Caco-2 (cell line): ENCODE results near the gene PEX11A. TPM values are rescaled to one million over a fixed set of nuclear protein-coding genes. Genes with fewer than 3 reads are reported as not detected.

Source experiments
- BruUV-seq: library from RNA; stranded (reverse); fragments of 400-500 nt; replicated peaks from 2 replicates; lab custom pipeline; 2021; lab: Mats Ljungman, UMichigan
- CTCF ChIA-PET: fragments of 300-600 bp; sonication (Branson Sonifier 250); formaldehyde crosslinking; loops from one replicate; lab custom pipeline; 2022; ENCODE audit warnings: antibody characterized with exemption; lab: Charles Lee
- POLR2A ChIA-PET: fragments of 300-600 bp; sonication (Branson Sonifier 250); formaldehyde crosslinking; loops from one replicate; lab custom pipeline; 2022; ENCODE audit warnings: antibody characterized with exemption; lab: Charles Lee
- DNase-seq, 2 experiments: peaks; one replicate each; pipeline versions ENCODE4 v3.0.0 to v3.0.0-alpha.2; 2020 to 2022
- H3K27me3 ChIP-seq: replicated peaks from 2 replicates; pipeline ENCODE4 v1.6.0; 2011; ENCODE audit warnings: low read length; ENCODE audit not compliant: control insufficient read depth, insufficient read depth
- H3K36me3 ChIP-seq: 2 replicates; pipeline ENCODE4 v1.5.1; 2011; ENCODE audit warnings: low read length; ENCODE audit not compliant: control insufficient read depth, insufficient read depth
- H3K4me1 ChIP-seq: fragments of 250-450 bp; sonication (Bioruptor Pico); 2 replicates; pipeline ENCODE4 v1.5.1; 2020; ENCODE audit warnings: mild to moderate bottlenecking
- H3K4me3 ChIP-seq: 2 replicates; pipeline ENCODE4 v1.5.1; 2011; ENCODE audit warnings: low read depth, mild to moderate bottlenecking, control low read depth, low read length
- H3K9me3 ChIP-seq: fragments of 250-450 bp; sonication (Bioruptor Pico); 2 replicates; pipeline ENCODE4 v1.5.1; 2020; ENCODE audit warnings: mild to moderate bottlenecking, moderate library complexity
- H3K27ac Mint-ChIP-seq: one replicate; pipeline ENCODE4 v1.8.0; 2022; ENCODE audit warnings: mixed read lengths; ENCODE audit not compliant: unreplicated experiment
- H3K27me3 Mint-ChIP-seq: one replicate; pipeline ENCODE4 v1.8.0; 2022; ENCODE audit warnings: mixed read lengths; ENCODE audit not compliant: insufficient read depth, unreplicated experiment
- H3K36me3 Mint-ChIP-seq: one replicate; pipeline ENCODE4 v1.8.0; 2022; ENCODE audit warnings: mild to moderate bottlenecking, mixed read lengths; ENCODE audit not compliant: insufficient read depth, unreplicated experiment
- H3K4me1 Mint-ChIP-seq: one replicate; pipeline ENCODE4 v1.8.0; 2022; ENCODE audit warnings: low read depth, mixed read lengths; ENCODE audit not compliant: unreplicated experiment
- H3K4me3 Mint-ChIP-seq: one replicate; pipeline ENCODE4 v1.8.0; 2022; ENCODE audit warnings: mild to moderate bottlenecking, moderate library complexity, mixed read lengths; ENCODE audit not compliant: unreplicated experiment
- H3K9me3 Mint-ChIP-seq: one replicate; pipeline ENCODE4 v1.8.0; 2022; ENCODE audit warnings: mixed read lengths; ENCODE audit not compliant: unreplicated experiment
- CTCF ChIP-seq, 2 experiments: fragments of 200-600 bp in 1 of 2; IDR thresholded peaks; 1 replicate in 1 of 2; 2 replicates in 1 of 2; pipeline versions ENCODE4 v1.5.1 to v1.8.0; 2011 to 2022; ENCODE audit warnings: antibody characterized with exemption in 1 of 2, control low read depth in 1 of 2, inconsistent platforms in 1 of 2, low read depth in 1 of 2, low read length in 1 of 2, mild to moderate bottlenecking in 1 of 2, moderate library complexity in 1 of 2; ENCODE audit not compliant: insufficient read depth in 1 of 2, severe bottlenecking in 1 of 2, unreplicated experiment in 1 of 2
- intact Hi-C: fragments of 100-400 bp; cut with micrococcal nuclease; formaldehyde crosslinking; loops from one replicate; pipeline ENCODE4 v1.10.0; 2022; ENCODE audit not compliant: unreplicated experiment
- total RNA-seq: library from RNA; stranded (reverse); gene quantifications from 2 replicates; pipeline ENCODE4 v1.2.3, GENCODE V29; 2022

The PEX11A gene
- total RNA-seq, 1 experiment from 2014 or later, result 3.7 TPM

GRCh38 chr15:89640245-89640644 is 50.3 kb downstream of the PEX11A start:
- no TSS peak for BruUV-seq
- H3K36me3 Mint-ChIP-seq, result no peaks in the 10 kb centered on the region
- no peaks in the 10 kb centered on the region for H3K4me1 Mint-ChIP-seq
- H3K9me3 ChIP-seq, result no peaks in the 10 kb centered on the region
- POLR2A ChIA-PET, result no interaction called here
- H3K27me3 ChIP-seq, result no peaks in the 10 kb centered on the region
- CTCF ChIA-PET, result no interaction called here
- no peak for DNase-seq
- no peak overlapping the region for H3K4me3 ChIP-seq
- no peak overlapping the region for H3K4me3 Mint-ChIP-seq
- no peak overlapping the region for H3K27ac Mint-ChIP-seq
- H3K36me3 ChIP-seq, result no peaks in the 10 kb centered on the region
- intact Hi-C loops, result no loop called here
- H3K27me3 Mint-ChIP-seq, result no peaks in the 10 kb centered on the region
- TF ChIP-seq CTCF (IDR thresholded peaks at IDR 0.05; ENCODE audit: insufficient read depth in 1 of 2, low read depth in 1 of 2, low read length in 1 of 2, severe bottlenecking in 1 of 2, unreplicated experiment in 1 of 2), result no peak
- H3K4me1 ChIP-seq, result no peaks in the 10 kb centered on the region
- peaks cover 5% of the 10 kb centered on the region for H3K9me3 Mint-ChIP-seq

- no peaks in the 10 kb centered on the region; the same call in 1 of the 2 replicates for H3K36me3 ChIP-seq
- no peaks in the 10 kb centered on the region for H3K27me3 Mint-ChIP-seq
- CTCF ChIA-PET, result no interaction called here
Measured at GRCh38 chr15:89633585-89633984, 57.0 kb downstream of the PEX11A start.

GRCh38 chr15:89632563-89633430 is 57.8 kb downstream of the PEX11A start:
- POLR2A ChIA-PET, result no interaction called here
- Mint-ChIP-seq H3K27me3 (no peaks in the 10 kb centered on the region), H3K4me1 (no peaks in the 10 kb centered on the region), H3K27ac (no peak overlapping the region), H3K36me3 (peaks cover 67% of the 10 kb centered on the region), H3K9me3 (peaks cover 9% of the 10 kb centered on the region), H3K4me3 (no peak overlapping the region)
- DNase-seq, result no peak
- BruUV-seq, result no TSS peak
- Histone ChIP-seq H3K9me3 (0 out of 2 replicates have a peak, but pooled peaks cover 3% of the 10 kb centered on the region), H3K27me3 (no peaks in the 10 kb centered on the region), H3K36me3 (no peaks in the 10 kb centered on the region; the same call in 1 of the 2 replicates), H3K4me3 (no peak overlapping the region), H3K4me1 (no peaks in the 10 kb centered on the region)
- intact Hi-C loops, result no loop called here
- CTCF ChIA-PET, result interaction anchor here (0.6 kb wide), 1 partner anchor 8 kb away, joined by 3 read pairs; no protein-coding TSS in a partner anchor
- no peak for TF ChIP-seq CTCF (IDR thresholded peaks at IDR 0.05; ENCODE audit: insufficient read depth in 1 of 2, low read depth in 1 of 2, low read length in 1 of 2, severe bottlenecking in 1 of 2, unreplicated experiment in 1 of 2)

More at GRCh38 chr15:89633585-89633984, 57.0 kb downstream of the PEX11A start:
- BruUV-seq, result no TSS peak
- no peak overlapping the region for H3K4me3 ChIP-seq
- POLR2A ChIA-PET, result no interaction called here
- H3K9me3 ChIP-seq, result 0 out of 2 replicates have a peak, but pooled peaks cover 3% of the 10 kb centered on the region
- H3K27ac Mint-ChIP-seq, result peak overlapping the region; percentile 15
- no peak overlapping the region for H3K4me3 Mint-ChIP-seq
- H3K36me3 Mint-ChIP-seq, result peaks cover 59% of the 10 kb centered on the region
- intact Hi-C loops, result no loop called here
- H3K4me1 Mint-ChIP-seq, result no peaks in the 10 kb centered on the region
- TF ChIP-seq CTCF (IDR thresholded peaks at IDR 0.05; ENCODE audit: insufficient read depth in 1 of 2, low read depth in 1 of 2, low read length in 1 of 2, severe bottlenecking in 1 of 2, unreplicated experiment in 1 of 2), result no peak
- no peaks in the 10 kb centered on the region for H3K27me3 ChIP-seq
- DNase-seq, result no peak
- H3K9me3 Mint-ChIP-seq, result peaks cover 9% of the 10 kb centered on the region
- no peaks in the 10 kb centered on the region for H3K4me1 ChIP-seq
